ENCODE data around the gene FAM222A. TPM values are rescaled to one million over a fixed set of nuclear protein-coding genes. Genes with fewer than 3 reads are reported as not detected.

Gene FAM222A
- total and polyA plus RNA-seq, 2 of the 8 experiments (the other 6 are each of a cell fraction or from before 2014, with no cell fraction given), result 0.94 to 1.1 TPM

DNA sequence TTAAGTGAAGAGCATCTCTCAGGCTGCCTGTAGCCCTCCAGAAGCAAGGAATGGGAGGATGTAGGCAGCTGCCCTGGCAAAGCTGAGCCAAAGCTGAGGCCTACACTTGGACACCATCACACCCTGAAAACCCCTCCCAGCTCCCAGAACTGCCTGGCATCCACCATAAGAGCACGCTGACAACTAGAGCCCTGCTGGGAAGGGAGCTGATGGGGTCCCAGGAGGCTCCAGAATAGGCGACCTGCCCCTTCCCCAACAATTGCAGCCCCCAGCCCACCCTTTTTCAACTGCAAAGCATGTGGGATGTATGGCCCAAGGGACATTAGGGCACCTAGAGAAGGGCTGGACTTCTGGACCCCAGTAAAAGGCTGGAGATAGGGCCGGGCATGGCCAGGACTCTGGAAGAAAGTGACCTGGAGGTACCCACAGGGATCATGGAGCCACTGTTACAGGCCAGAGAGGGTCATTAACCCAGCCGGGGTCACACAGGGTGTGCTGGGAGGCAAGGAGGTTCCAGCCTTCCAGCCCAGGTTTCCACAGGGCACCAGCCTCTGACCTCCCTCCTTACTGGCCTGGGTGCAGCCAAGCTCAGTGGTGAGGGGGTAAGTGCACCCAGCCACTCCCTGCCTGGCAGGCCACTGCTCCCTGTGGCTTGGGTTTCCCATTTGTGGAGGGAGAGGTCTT lies 27.8 kb downstream of the FAM222A start:
- H3K4ac ChIP-seq (replicated peaks; ENCODE audit: insufficient read length, low read depth, low read length), result no peak overlapping the region
- H3K18ac ChIP-seq (ENCODE audit: extremely low read depth, low read length), result no peak overlapping the region
- H2AFZ ChIP-seq (ENCODE audit: low read length), result no peak overlapping the region
- H3K4me3 ChIP-seq (ENCODE audit: extremely low read depth in 1 of 4, insufficient read depth in 2 of 4, low read depth in 3 of 4, low read length in 4 of 4), result no peak overlapping the region
- H3K23me2 ChIP-seq (ENCODE audit: low read depth, low read length), result no peaks in the 10 kb centered on the region
- no peak overlapping the region for H3K4me2 ChIP-seq (ENCODE audit: insufficient read depth in 1 of 2, low read depth in 2 of 2, low read length in 2 of 2)
- no peak for FAIRE-seq
- H3K56ac ChIP-seq (replicated peaks; ENCODE audit: insufficient read length, low read depth, low read length), result no peak overlapping the region
- H4K8ac ChIP-seq (ENCODE audit: extremely low read depth, insufficient read depth, low read length), result no peak overlapping the region
- H2BK5ac ChIP-seq (ENCODE audit: low read depth, low read length), result no peak overlapping the region
- no peak overlapping the region for H2AK5ac ChIP-seq (ENCODE audit: low read depth, low read length)
- no peak overlapping the region for H3K27ac ChIP-seq (ENCODE audit: low read depth, low read length)
- H2BK120ac ChIP-seq (replicated peaks; ENCODE audit: low read depth, low read length), result no peak overlapping the region
- no peaks in the 10 kb centered on the region for H3K79me2 ChIP-seq (ENCODE audit: control insufficient read depth in 1 of 2, insufficient read depth in 2 of 2, low read length in 2 of 2)
- H3K79me1 ChIP-seq (ENCODE audit: low read depth, low read length), result no peaks in the 10 kb centered on the region
- H3K36me3 ChIP-seq (ENCODE audit: control insufficient read depth in 2 of 4, insufficient read depth in 4 of 4, low read length in 3 of 4), result no peaks in the 10 kb centered on the region
- ChIA-PET CTCF (ENCODE audit: partially characterized antibody) (interaction anchor here (0.6 to 1.2 kb wide), 4 partner anchors 8 to 143 kb away, joined by 3 to 4 read pairs (median 4); no protein-coding TSS in a partner anchor), POLR2A (ENCODE audit: partially characterized antibody) (no interaction called here)
- no peak overlapping the region for H4K91ac ChIP-seq (replicated peaks; ENCODE audit: insufficient read length, low read length)
- no peak overlapping the region for H2BK15ac ChIP-seq (ENCODE audit: low read length)
- H3K9ac ChIP-seq (replicated peaks in 1 of 4; ENCODE audit: extremely low read depth in 1 of 4, low read depth in 3 of 4, low read length in 3 of 4), result no peak overlapping the region
- no peak overlapping the region for H4K5ac ChIP-seq (ENCODE audit: insufficient read length, low read depth, low read length)
- no peaks in the 10 kb centered on the region for H3K27me3 ChIP-seq (replicated peaks in 1 of 4; ENCODE audit: control insufficient read depth in 3 of 4, extremely low read depth in 1 of 4, insufficient read depth in 3 of 4, low read length in 3 of 4)
- no peaks in the 10 kb centered on the region for H3K9me3 ChIP-seq (ENCODE audit: insufficient read depth in 2 of 2, low read depth in 1 of 2, low read length in 1 of 2)
- H2BK20ac ChIP-seq (ENCODE audit: low read length), result no peak overlapping the region
- DNase-seq (ENCODE audit: low read depth in 1 of 2, low spot score in 2 of 2), result peak in 1 of 2 experiments; percentile 37
- H2BK12ac ChIP-seq (ENCODE audit: low read depth, low read length), result no peak overlapping the region
- H3K14ac ChIP-seq (ENCODE audit: insufficient read length), result no peak overlapping the region
- peaks cover 0 to 1% of the 10 kb centered on the region in 2 experiments for H4K20me1 ChIP-seq (replicated peaks in 1 of 2; ENCODE audit: control insufficient read depth in 1 of 2, insufficient read depth in 2 of 2, low read length in 2 of 2)
- TF ChIP-seq KDM4A (IDR thresholded peaks at IDR 0.05; ENCODE audit: low read depth, low read length, severe bottlenecking) (no peak), BCL11A (IDR thresholded peaks at IDR 0.05; ENCODE audit: low read depth in 2 of 2, low read length in 2 of 2) (no peak), CEBPB (IDR thresholded peaks at IDR 0.05; ENCODE audit: low read depth, low read length) (no peak), TBP (IDR thresholded peaks at IDR 0.05; ENCODE audit: low read depth, low read length) (no peak), SP2 (IDR thresholded peaks at IDR 0.05; ENCODE audit: low read length) (no peak), TAF7 (optimal IDR thresholded peaks at IDR 0.05; ENCODE audit: borderline replicate concordance, low read depth, low read length) (no peak), POLR2AphosphoS5 (IDR thresholded peaks at IDR 0.05; ENCODE audit: low read depth, low read length) (no peak), SP1 (IDR thresholded peaks at IDR 0.05; ENCODE audit: low read depth, low read length) (no peak)
- H3K4me1 ChIP-seq (replicated peaks in 1 of 4; ENCODE audit: control insufficient read depth in 3 of 4, insufficient read depth in 4 of 4, low read length in 3 of 4), result peaks cover under 1 to 3% (median 2%) of the 10 kb centered on the region in 4 experiments; a peak in 6 of 7 replicates
- WGBS, 2 experiments (ENCODE audit: extremely low coverage in 1 of 2, insufficient coverage in 1 of 2, insufficient read length in 1 of 2, insufficient replicate concordance in 2 of 2, low coverage in 1 of 2, low lambda C conversion rate in 2 of 2, missing lambda C conversion rate in 1 of 2), result 82% methylated on average over 4 of the region's 4 CpGs; no CpG with 5 or more reads in 1 of the 2 experiments
- no peak overlapping the region for H3K23ac ChIP-seq (ENCODE audit: insufficient read length)
